Endothelial cell of umbilical vein (primary cell): Measurements from ENCODE around the gene SFI1.
"Not testable (repeated sequence)": the region's sequence is repeated elsewhere in the genome, so short reads cannot be mapped to it uniquely, and the experiment has no call there.

ENCODE experiments used
- CTCF ChIP-seq, 2 donors: IDR thresholded peaks; 1 replicate in 1 of 2; 2 replicates in 1 of 2; pipeline ENCODE4 v1.5.1; 2011; ENCODE audit warnings: low read length in 2 of 2, mild to moderate bottlenecking in 2 of 2, moderate library complexity in 2 of 2, control low read depth in 1 of 2, inconsistent platforms in 1 of 2, low read depth in 1 of 2; ENCODE audit not compliant: insufficient read depth in 1 of 2; ENCODE audit errors: extremely low read depth in 1 of 2
- EZH2 ChIP-seq: IDR thresholded peaks from 2 replicates; pipeline ENCODE4 v1.6.1; 2012; ENCODE audit warnings: borderline replicate concordance, low read depth, mild to moderate bottlenecking, moderate library complexity, low read length, inconsistent platforms; ENCODE audit not compliant: severe bottlenecking
- FOS ChIP-seq: IDR thresholded peaks from 2 replicates; pipeline ENCODE4 v1.6.1; 2011; ENCODE audit warnings: mild to moderate bottlenecking, low read length, moderate library complexity, borderline replicate concordance; ENCODE audit not compliant: insufficient read depth
- MAX ChIP-seq: IDR thresholded peaks from 2 replicates; pipeline ENCODE4 v1.6.1; 2011; ENCODE audit not compliant: insufficient read depth, insufficient read length
- MYC ChIP-seq: IDR thresholded peaks from one replicate; pipeline ENCODE4 v1.6.1; 2011; ENCODE audit warnings: mild to moderate bottlenecking, low read depth, low read length
- POLR2A ChIP-seq: IDR thresholded peaks from 2 replicates; pipeline ENCODE4 v1.6.1; 2012; ENCODE audit warnings: low read depth, mild to moderate bottlenecking, control low read depth, low read length
- POLR2AphosphoS5 ChIP-seq: IDR thresholded peaks from 2 replicates; pipeline ENCODE4 v1.6.1; 2012; ENCODE audit warnings: low read depth, mild to moderate bottlenecking, control low read depth, low read length, moderate library complexity; ENCODE audit not compliant: insufficient read depth

GRCh38 chr22:31486369-31486768 lies 10.0 kb upstream of the SFI1 start:
- TF ChIP-seq CTCF (IDR thresholded peaks at IDR 0.05; ENCODE audit: extremely low read depth in 1 of 2, insufficient read depth in 1 of 2, low read depth in 1 of 2, low read length in 2 of 2); POLR2A; MAX; FOS; POLR2AphosphoS5; EZH2; MYC: not testable (repeated sequence)
